HEK293 (cell line): ENCODE data around the gene SLC25A42.

ENCODE experiments used
- CTCF ChIP-seq: fragments of 450-650 bp; formaldehyde crosslinking; IDR thresholded peaks from 2 replicates; pipeline ENCODE4 v1.5.1; 2016; ENCODE audit warnings: missing biosample characterization, missing genetic modification characterization
- MZF1 ChIP-seq: fragments of 450-650 bp; formaldehyde crosslinking; IDR thresholded peaks from 2 replicates; pipeline ENCODE4 v1.5.1; 2017; ENCODE audit warnings: missing biosample characterization, missing genetic modification characterization, borderline replicate concordance
- PRDM4 ChIP-seq: fragments of 450-650 bp; formaldehyde crosslinking; IDR thresholded peaks from 2 replicates; pipeline ENCODE4 v1.5.1; 2017; ENCODE audit warnings: missing biosample characterization, missing genetic modification characterization
- ZNF24 ChIP-seq: fragments of 450-650 bp; formaldehyde crosslinking; IDR thresholded peaks from 2 replicates; pipeline ENCODE4 v1.5.1; 2016; ENCODE audit warnings: missing biosample characterization, missing genetic modification characterization
- ZNF394 ChIP-seq: fragments of 450-650 bp; formaldehyde crosslinking; IDR thresholded peaks from 2 replicates; pipeline ENCODE4 v1.5.1; 2016; ENCODE audit warnings: missing biosample characterization, missing genetic modification characterization, mild to moderate bottlenecking, moderate library complexity, borderline replicate concordance

GRCh38 chr19:19126102-19126501, 62.3 kb downstream of the SLC25A42 start:
- no peak for TF ChIP-seq CTCF (tag by site-specific recombination)
- TF ChIP-seq ZNF394: no peak
- no peak for TF ChIP-seq PRDM4 (tag by site-specific recombination)
- no peak for TF ChIP-seq MZF1 (tag by site-specific recombination)
- no peak for TF ChIP-seq ZNF24 (tag by site-specific recombination)
